Fibroblast of the aortic adventitia (primary cell): ENCODE data around the gene CNIH4. TPM values are rescaled to one million over a fixed set of nuclear protein-coding genes. Genes with fewer than 3 reads are reported as not detected.

ENCODE experiments used
- DNase-seq: peaks from one replicate; pipeline ENCODE4 v3.0.0-alpha.2; 2010; ENCODE audit warnings: low read depth
- H3K4me3 ChIP-seq: 2 replicates; pipeline ENCODE4 v1.5.1; 2011; ENCODE audit warnings: low read depth, mild to moderate bottlenecking, control low read depth, low read length, moderate library complexity
- CTCF ChIP-seq: IDR thresholded peaks from 2 replicates; pipeline ENCODE4 v1.5.1; 2011; ENCODE audit warnings: mild to moderate bottlenecking, low read length, control low read depth, inconsistent platforms; ENCODE audit not compliant: insufficient read depth
- total RNA-seq: library from RNA; depleted of rRNA; stranded (reverse); fragments of >200 nt; gene quantifications from 2 replicates; pipeline ENCODE4 v1.2.3, GENCODE V29; 2012; ENCODE audit warnings: low replicate concordance

CNIH4 gene
- total RNA-seq, 1 donor, result 86.5 TPM

GRCh38 chr1:224375059-224375458 lies 18.4 kb downstream of the CNIH4 start:
- no peak for TF ChIP-seq CTCF
- no peak for DNase-seq

GRCh38 chr1:224377676-224378006 lies 21.0 kb downstream of the CNIH4 start:
- no peak overlapping the region for H3K4me3 ChIP-seq
- DNase-seq, result peak; percentile 39
- TF ChIP-seq CTCF, result no peak

More at GRCh38 chr1:224375059-224375458, 18.4 kb downstream of the CNIH4 start:
- H3K4me3 ChIP-seq, result no peak overlapping the region

- no peak overlapping the region for H3K4me3 ChIP-seq
- DNase-seq, result no peak
- no peak for TF ChIP-seq CTCF
Observed at GRCh38 chr1:224378855-224379631, 22.4 kb downstream of the CNIH4 start.

GRCh38 chr1:224380003-224380402 lies 23.3 kb downstream of the CNIH4 start:
- no peak for DNase-seq
- TF ChIP-seq CTCF, result no peak
- no peak overlapping the region for H3K4me3 ChIP-seq

- no peak overlapping the region for H3K4me3 ChIP-seq
- no peak for TF ChIP-seq CTCF
- no peak for DNase-seq
Observed at GRCh38 chr1:224381880-224382548, 25.3 kb downstream of the CNIH4 start.

GRCh38 chr1:224383218-224383617 lies 26.5 kb downstream of the CNIH4 start:
- no peak for TF ChIP-seq CTCF
- DNase-seq, result no peak
- no peak overlapping the region for H3K4me3 ChIP-seq
